HepG2 (cell line): Measurements from ENCODE around the gene HOXC12. TPM values are rescaled to one million over a fixed set of nuclear protein-coding genes. Genes with fewer than 3 reads are reported as not detected.

Experiments
- BHLHE40 ChIP-seq: IDR thresholded peaks from 2 replicates; pipeline ENCODE4 v1.6.1; 2011; ENCODE audit warnings: low read length, improper control_type of control experiment
- HDAC6 ChIP-seq: fragments of 200-600 bp; sonication (generic); IDR thresholded peaks from 2 replicates; pipeline ENCODE4 v1.7.0; 2017; ENCODE audit warnings: mild to moderate bottlenecking, antibody characterized with exemption, low read length, low read depth
- MYC ChIP-seq: sonication (generic); formaldehyde crosslinking; IDR thresholded peaks from 2 replicates; pipeline ENCODE4 v1.9.0; 2021; ENCODE audit warnings: missing genetic modification reagents, borderline replicate concordance
- PAXIP1 ChIP-seq: sonication (generic); formaldehyde crosslinking; conservative IDR thresholded peaks from 2 replicates; pipeline ENCODE4 v1.4.0; 2020; ENCODE audit warnings: mild to moderate bottlenecking, missing genetic modification reagents, moderate library complexity
- PPARG ChIP-seq: conservative IDR thresholded peaks from 2 replicates; pipeline ENCODE4 v1.6.1; 2016; ENCODE audit warnings: missing biosample characterization, missing genetic modification reagents
- RAD51 ChIP-seq: fragments of 450-650 bp; IDR thresholded peaks from 2 replicates; pipeline ENCODE4 v1.6.1; 2016; ENCODE audit warnings: borderline replicate concordance
- RERE ChIP-seq: IDR thresholded peaks from 2 replicates; pipeline ENCODE4 v1.6.1; 2016; ENCODE audit warnings: low read depth, missing genetic modification reagents, missing compliant biosample characterization
- RFX5 ChIP-seq: IDR thresholded peaks from 2 replicates; pipeline ENCODE4 v1.6.1; 2011; ENCODE audit warnings: low read depth, low read length, improper control_type of control experiment
- SP2 ChIP-seq: sonication (generic); formaldehyde crosslinking; IDR thresholded peaks from 2 replicates; pipeline ENCODE4 v1.5.1; 2020; ENCODE audit warnings: mild to moderate bottlenecking, missing genetic modification reagents
- TAF1 ChIP-seq: sonication (generic); formaldehyde crosslinking; IDR thresholded peaks from 2 replicates; pipeline ENCODE4 v1.4.0; 2020; ENCODE audit warnings: missing genetic modification reagents
- ZEB1 ChIP-seq: IDR thresholded peaks from 2 replicates; pipeline ENCODE4 v1.6.1; 2012; ENCODE audit warnings: mild to moderate bottlenecking, low read depth, inconsistent platforms; ENCODE audit not compliant: insufficient replicate concordance
- ZFAT ChIP-seq: sonication (generic); formaldehyde crosslinking; conservative IDR thresholded peaks from 2 replicates; pipeline ENCODE4 v1.8.1; 2023; ENCODE audit warnings: missing genetic modification reagents, inconsistent platforms
- ZNF143 ChIP-seq: sonication (generic); formaldehyde crosslinking; IDR thresholded peaks from 2 replicates; pipeline ENCODE4 v1.4.0; 2020; ENCODE audit warnings: missing genetic modification reagents
- ZNF275 ChIP-seq: sonication (generic); formaldehyde crosslinking; IDR thresholded peaks from 2 replicates; pipeline ENCODE4 v1.8.0; 2022; ENCODE audit warnings: missing genetic modification reagents, mild to moderate bottlenecking, inconsistent platforms, borderline replicate concordance
- ZNF570 ChIP-seq: sonication (generic); formaldehyde crosslinking; IDR thresholded peaks from 2 replicates; pipeline ENCODE4 v1.4.0; 2020; ENCODE audit warnings: mild to moderate bottlenecking, missing genetic modification reagents, borderline replicate concordance
- ZNF589 ChIP-seq: sonication (generic); formaldehyde crosslinking; conservative IDR thresholded peaks from 2 replicates; pipeline ENCODE4 v1.8.0; 2022; ENCODE audit warnings: mild to moderate bottlenecking, moderate library complexity, missing genetic modification reagents
- ZNF746 ChIP-seq: sonication (generic); formaldehyde crosslinking; IDR thresholded peaks from 2 replicates; pipeline ENCODE4 v1.8.0; 2022; ENCODE audit warnings: mild to moderate bottlenecking, missing genetic modification reagents
- ZNF770 ChIP-seq: sonication (generic); formaldehyde crosslinking; IDR thresholded peaks from 2 replicates; pipeline ENCODE4 v1.5.0; 2020; ENCODE audit warnings: mild to moderate bottlenecking, missing genetic modification reagents
- polyA plus RNA-seq, 8 experiments: library from polyadenylated mRNA; depleted of rRNA in 3 of 8; stranded (reverse) in 7 of 8; unstranded in 1 of 8; fragments of >200 nt; fragmentation: Illumina TruSeq in 4 of 8; extraction: Trizol in 4 of 8; gene quantifications; 2 replicates each; pipeline versions ENCODE4 v1.2.1 to v1.2.3, GENCODE V29; 2011 to 2016; ENCODE audit warnings: low read depth in 4 of 8, missing spikeins in 1 of 8, mixed read lengths in 1 of 8; ENCODE audit not compliant: insufficient read depth in 1 of 8
- total RNA-seq, 5 experiments: library from RNA; depleted of rRNA; stranded (reverse); fragments of >200 nt; fragmentation: Illumina TruSeq; extraction: Trizol; gene quantifications; 2 replicates each; pipeline ENCODE4 v1.2.3, GENCODE V29; 2016; ENCODE audit warnings: low read depth in 1 of 5

Gene HOXC12
- total and polyA plus RNA-seq, 2 of the 13 experiments (the other 11 are each of a cell fraction or from before 2014, with no cell fraction given), result not detected

GRCh38 chr12:53988541-53989226 is 34.0 kb downstream of the HOXC12 start (continued):
- TF ChIP-seq BHLHE40, result no peak
- TF ChIP-seq PAXIP1 (CRISPR knock-in tag), result peak; percentile 91
- no peak for TF ChIP-seq ZNF746 (CRISPR knock-in tag)
- no peak for TF ChIP-seq RFX5
- no peak for TF ChIP-seq ZFAT (CRISPR knock-in tag)
- no peak for TF ChIP-seq ZNF770 (CRISPR knock-in tag)
- no peak for TF ChIP-seq MYC
- no peak for TF ChIP-seq ZNF143
- no peak for TF ChIP-seq ZNF589 (CRISPR knock-in tag)
- TF ChIP-seq RAD51, result no peak
- TF ChIP-seq TAF1 (CRISPR knock-in tag), result no peak
- no peak; the same call in 1 of the 2 replicates for TF ChIP-seq PPARG
- 0 out of 2 replicates have a peak, but pooled peaks have one; percentile 15 for TF ChIP-seq ZNF275 (CRISPR knock-in tag)
- no peak for TF ChIP-seq HDAC6
- no peak for TF ChIP-seq SP2 (CRISPR knock-in tag)
- TF ChIP-seq RERE (CRISPR knock-in tag), result no peak
- TF ChIP-seq ZEB1, result no peak
- no peak for TF ChIP-seq ZNF570 (CRISPR knock-in tag)
